SH-SY5Y (cell line): ENCODE results near the gene OSBPL5.

Experiments used
- GATA2 ChIP-seq: IDR thresholded peaks from 2 replicates; pipeline ENCODE4 v1.6.1; 2011; ENCODE audit warnings: mild to moderate bottlenecking, low read depth, low read length
- GATA3 ChIP-seq: IDR thresholded peaks from 2 replicates; pipeline ENCODE4 v1.6.1; 2011; ENCODE audit warnings: low read depth, mild to moderate bottlenecking, low read length, moderate library complexity

GRCh38 chr11:3074912-3075589, 90.1 kb downstream of the OSBPL5 start:
- no peak for TF ChIP-seq GATA2
- no peak for TF ChIP-seq GATA3
